ENCODE data around the gene DYRK3. TPM values are rescaled to one million over a fixed set of nuclear protein-coding genes. Genes with fewer than 3 reads are reported as not detected.

The DYRK3 gene
- total RNA-seq, 1 donor from 2014 or later = 22.7 TPM

GRCh38 chr1:206686478-206687249 is 51.3 kb downstream of the DYRK3 start:
- Mint-ChIP-seq H3K4me3 (peak overlapping the region; percentile 98), H3K9me3 (no peaks in the 10 kb centered on the region), H3K27me3 (ENCODE audit: insufficient read depth, low read depth) (peaks cover 23% of the 10 kb centered on the region), H3K4me1 (peaks cover 55% of the 10 kb centered on the region), H3K36me3 (peaks cover under 1% of the 10 kb centered on the region), H3K27ac (peak overlapping the region; percentile 91)
- H3K4me3 ChIP-seq = peak overlapping the region; percentile 96
- no peak for DNase-seq (ENCODE audit: low spot score)
- no peaks in the 10 kb centered on the region for H3K9me3 ChIP-seq (ENCODE audit: low read depth)
- H3K36me3 ChIP-seq = no peaks in the 10 kb centered on the region
- H2AFZ ChIP-seq (replicated peaks) = no peak overlapping the region
- no peak overlapping the region for H3K9ac ChIP-seq
- H3K79me2 ChIP-seq (ENCODE audit: low read depth) = peaks cover 61% of the 10 kb centered on the region
- H4K20me1 ChIP-seq (ENCODE audit: low read depth) = peaks cover 61% of the 10 kb centered on the region
- peaks cover 45% of the 10 kb centered on the region for H3K27me3 ChIP-seq
- peaks cover 19% of the 10 kb centered on the region for H3F3A ChIP-seq (ENCODE audit: low read depth)
- peaks cover 52% of the 10 kb centered on the region for H3K4me1 ChIP-seq
- H3K27ac ChIP-seq = no peak overlapping the region
- TF ChIP-seq CTCF (IDR thresholded peaks at IDR 0.05) (no peak), EZH2phosphoT487 (IDR thresholded peaks at IDR 0.05) (no peak), EZH2 (IDR thresholded peaks at IDR 0.05) (no peak)
- H3K4me2 ChIP-seq = peak overlapping the region; percentile 88

GRCh38 chr1:206687251-206687914 is 52.0 kb downstream of the DYRK3 start:
- Mint-ChIP-seq H3K27me3 (ENCODE audit: insufficient read depth, low read depth) (peaks cover 20% of the 10 kb centered on the region), H3K4me1 (peaks cover 62% of the 10 kb centered on the region), H3K36me3 (peaks cover 2% of the 10 kb centered on the region), H3K4me3 (peak overlapping the region; percentile 98), H3K9me3 (no peaks in the 10 kb centered on the region), H3K27ac (no peak overlapping the region)
- H3K27ac ChIP-seq = no peak overlapping the region
- DNase-seq (ENCODE audit: low spot score) = no peak
- peaks cover 38% of the 10 kb centered on the region for H3K27me3 ChIP-seq
- H3K9ac ChIP-seq = no peak overlapping the region
- peaks cover 66% of the 10 kb centered on the region for H3K79me2 ChIP-seq (ENCODE audit: low read depth)
- no peak for TF ChIP-seq EZH2phosphoT487 (IDR thresholded peaks at IDR 0.05)
- no peak for TF ChIP-seq EZH2 (IDR thresholded peaks at IDR 0.05)
- peaks cover 19% of the 10 kb centered on the region for H3F3A ChIP-seq (ENCODE audit: low read depth)
- H3K4me1 ChIP-seq = peaks cover 52% of the 10 kb centered on the region
- H2AFZ ChIP-seq (replicated peaks) = no peak overlapping the region
- H3K9me3 ChIP-seq (ENCODE audit: low read depth) = no peaks in the 10 kb centered on the region
- peaks cover 68% of the 10 kb centered on the region for H4K20me1 ChIP-seq (ENCODE audit: low read depth)
- H3K4me2 ChIP-seq = peak overlapping the region; percentile 88
- H3K36me3 ChIP-seq = no peaks in the 10 kb centered on the region
- H3K4me3 ChIP-seq = no peak overlapping the region

- Histone ChIP-seq H3K9ac (no peak overlapping the region), H3K27ac (no peak overlapping the region), H3K27me3 (peaks cover 32% of the 10 kb centered on the region), H3K9me3 (ENCODE audit: low read depth) (no peaks in the 10 kb centered on the region), H3K4me2 (peak overlapping the region; percentile 88), H3K4me1 (peaks cover 52% of the 10 kb centered on the region), H3K79me2 (ENCODE audit: low read depth) (peaks cover 72% of the 10 kb centered on the region), H2AFZ (replicated peaks) (no peak overlapping the region), H4K20me1 (ENCODE audit: low read depth) (peaks cover 74% of the 10 kb centered on the region), H3F3A (ENCODE audit: low read depth) (peaks cover 19% of the 10 kb centered on the region), H3K4me3 (no peak overlapping the region), H3K36me3 (no peaks in the 10 kb centered on the region)
- H3K9me3 Mint-ChIP-seq = no peaks in the 10 kb centered on the region
- TF ChIP-seq CTCF (IDR thresholded peaks at IDR 0.05) = no peak
- no peak for TF ChIP-seq EZH2 (IDR thresholded peaks at IDR 0.05)
- no peak for TF ChIP-seq EZH2phosphoT487 (IDR thresholded peaks at IDR 0.05)
- H3K27me3 Mint-ChIP-seq (ENCODE audit: insufficient read depth, low read depth) = peaks cover 18% of the 10 kb centered on the region
- peak overlapping the region; percentile 57 for H3K4me3 Mint-ChIP-seq
- H3K4me1 Mint-ChIP-seq = peaks cover 68% of the 10 kb centered on the region
- no peak for DNase-seq (ENCODE audit: low spot score)
- peaks cover 3% of the 10 kb centered on the region for H3K36me3 Mint-ChIP-seq
- H3K27ac Mint-ChIP-seq = peak overlapping the region; percentile 25
These were observed 52.6 kb downstream of the DYRK3 start for GRCh38 chr1:206687915-206688442.
